ENCODE results near the gene MYLIP. TPM values are rescaled to one million over a fixed set of nuclear protein-coding genes. Genes with fewer than 3 reads are reported as not detected.
"Not testable (repeated sequence)": the region's sequence is repeated elsewhere in the genome, so short reads cannot be mapped to it uniquely, and the experiment has no call there.

MYLIP gene
- total RNA-seq, 1 experiment from 2014 or later, result 42.2 TPM

DNA sequence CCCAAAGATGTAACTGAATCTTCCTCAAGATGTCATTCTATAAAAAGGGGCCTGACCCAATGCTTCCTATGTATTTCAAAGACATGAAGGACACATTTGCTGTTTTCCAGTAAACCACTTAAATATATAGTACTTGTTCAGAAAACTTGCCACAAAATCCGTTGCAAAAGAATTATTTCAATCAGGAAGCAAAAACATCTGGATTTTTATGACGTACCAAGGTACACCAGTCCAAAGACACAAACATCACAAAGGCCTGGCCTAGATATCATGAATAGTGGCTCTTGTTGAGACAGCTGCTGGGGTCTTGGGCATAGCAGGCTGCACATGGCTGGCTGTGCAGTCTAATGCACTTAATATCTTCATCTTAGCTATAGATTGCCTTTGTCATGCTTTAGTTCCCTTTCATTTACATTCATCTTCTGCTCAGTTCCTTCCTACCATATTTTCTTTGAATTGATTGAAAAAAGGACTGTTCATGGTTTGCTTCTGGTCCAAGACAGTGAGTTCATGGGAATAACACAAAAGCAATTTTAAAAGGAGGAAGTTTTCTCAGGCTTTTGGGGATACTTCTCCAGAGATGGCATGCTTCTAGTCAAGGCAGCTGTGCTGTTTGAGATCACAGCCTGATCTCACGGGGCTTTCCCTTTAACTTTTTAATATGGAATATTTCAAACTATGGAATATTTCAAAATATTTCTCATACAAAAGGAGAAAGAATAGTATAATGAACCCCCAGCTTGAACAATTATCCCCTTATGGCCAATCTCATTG is 44.5 kb downstream of the MYLIP start:
- ChIA-PET POLR2A (ENCODE audit: unreplicated experiment) (no interaction called here), CTCF (no interaction called here)
- Histone ChIP-seq H3F3A (ENCODE audit: insufficient read depth, low read depth) (no peaks in the 10 kb centered on the region), H4K20me1 (ENCODE audit: insufficient read depth) (no peaks in the 10 kb centered on the region), H3K36me3 (ENCODE audit: low read depth) (no peaks in the 10 kb centered on the region), H3K4me3 (no peak overlapping the region), H3K27ac (no peak overlapping the region), H2AFZ (no peak overlapping the region), H3K79me2 (ENCODE audit: low read depth) (no peaks in the 10 kb centered on the region), H3K9me3 (ENCODE audit: insufficient read depth, low read depth) (no peaks in the 10 kb centered on the region), H3K9me2 (ENCODE audit: insufficient read depth) (no peaks in the 10 kb centered on the region), H3K4me1 (replicated peaks; ENCODE audit: insufficient read depth) (no peaks in the 10 kb centered on the region), H3K27me3 (ENCODE audit: insufficient read depth, low read depth) (peaks cover 70% of the 10 kb centered on the region), H3K4me2 (no peak overlapping the region)
- no TSS peak for BruUV-seq (replicated peaks)
- intact Hi-C loops (cut with micrococcal nuclease; ENCODE audit: unreplicated experiment), result no loop called here
- TF ChIP-seq, protein P1, sequence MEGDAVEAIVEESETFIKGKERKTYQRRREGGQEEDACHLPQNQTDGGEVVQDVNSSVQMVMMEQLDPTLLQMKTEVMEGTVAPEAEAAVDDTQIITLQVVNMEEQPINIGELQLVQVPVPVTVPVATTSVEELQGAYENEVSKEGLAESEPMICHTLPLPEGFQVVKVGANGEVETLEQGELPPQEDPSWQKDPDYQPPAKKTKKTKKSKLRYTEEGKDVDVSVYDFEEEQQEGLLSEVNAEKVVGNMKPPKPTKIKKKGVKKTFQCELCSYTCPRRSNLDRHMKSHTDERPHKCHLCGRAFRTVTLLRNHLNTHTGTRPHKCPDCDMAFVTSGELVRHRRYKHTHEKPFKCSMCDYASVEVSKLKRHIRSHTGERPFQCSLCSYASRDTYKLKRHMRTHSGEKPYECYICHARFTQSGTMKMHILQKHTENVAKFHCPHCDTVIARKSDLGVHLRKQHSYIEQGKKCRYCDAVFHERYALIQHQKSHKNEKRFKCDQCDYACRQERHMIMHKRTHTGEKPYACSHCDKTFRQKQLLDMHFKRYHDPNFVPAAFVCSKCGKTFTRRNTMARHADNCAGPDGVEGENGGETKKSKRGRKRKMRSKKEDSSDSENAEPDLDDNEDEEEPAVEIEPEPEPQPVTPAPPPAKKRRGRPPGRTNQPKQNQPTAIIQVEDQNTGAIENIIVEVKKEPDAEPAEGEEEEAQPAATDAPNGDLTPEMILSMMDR (conservative IDR thresholded peaks at IDR 0.05), result no peak
- TF ChIP-seq EZH2 (IDR thresholded peaks at IDR 0.05; ENCODE audit: low read depth), result no peak
- no peak for DNase-seq

DNA sequence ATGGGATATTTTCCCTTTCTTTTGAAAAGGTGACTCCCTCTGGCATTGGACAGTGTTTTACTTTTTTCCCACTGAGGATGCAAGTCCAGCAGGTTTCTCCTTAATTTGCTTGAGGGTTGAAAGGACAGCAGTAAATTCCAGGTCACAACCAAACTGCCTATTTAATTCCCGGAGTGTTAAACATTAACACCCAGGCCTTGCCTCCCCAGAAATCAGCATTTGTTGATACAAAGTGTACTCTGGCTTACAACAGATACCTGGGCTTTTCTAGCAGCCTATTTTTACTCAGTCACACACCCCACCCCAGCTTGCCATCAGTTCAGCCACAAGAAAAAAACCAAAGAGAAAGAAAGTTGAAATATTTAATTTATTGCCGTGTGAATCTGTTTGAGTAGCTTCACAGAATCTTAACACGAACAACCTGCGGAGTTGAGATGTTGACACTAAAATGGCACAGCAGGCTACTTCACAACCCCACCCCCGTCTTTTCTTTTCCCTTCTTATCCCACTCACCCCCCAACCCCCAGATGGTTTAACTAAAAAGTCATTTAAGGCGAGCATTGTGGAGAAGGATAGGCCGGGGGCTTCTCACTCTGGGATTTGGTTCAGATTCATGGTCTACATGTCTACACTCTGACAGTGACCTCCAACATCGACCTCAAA is 45.7 kb downstream of the MYLIP start:
- Histone ChIP-seq H3K4me3 (no peak overlapping the region), H3F3A (ENCODE audit: insufficient read depth, low read depth) (no peaks in the 10 kb centered on the region), H3K9me3 (ENCODE audit: insufficient read depth, low read depth) (no peaks in the 10 kb centered on the region), H3K27me3 (ENCODE audit: insufficient read depth, low read depth) (peaks cover 75% of the 10 kb centered on the region), H3K4me1 (replicated peaks; ENCODE audit: insufficient read depth) (no peaks in the 10 kb centered on the region), H4K20me1 (ENCODE audit: insufficient read depth) (no peaks in the 10 kb centered on the region), H3K79me2 (ENCODE audit: low read depth) (no peaks in the 10 kb centered on the region), H3K36me3 (ENCODE audit: low read depth) (no peaks in the 10 kb centered on the region), H3K27ac (no peak overlapping the region), H2AFZ (no peak overlapping the region), H3K4me2 (no peak overlapping the region), H3K9me2 (ENCODE audit: insufficient read depth) (no peaks in the 10 kb centered on the region)
- POLR2A ChIA-PET (ENCODE audit: unreplicated experiment), result no interaction called here
- no peak for TF ChIP-seq EZH2 (IDR thresholded peaks at IDR 0.05; ENCODE audit: low read depth)
- CTCF ChIA-PET, result no interaction called here
- BruUV-seq (replicated peaks), result no TSS peak
- intact Hi-C loops (cut with micrococcal nuclease; ENCODE audit: unreplicated experiment), result no loop called here
- no peak for DNase-seq

DNA sequence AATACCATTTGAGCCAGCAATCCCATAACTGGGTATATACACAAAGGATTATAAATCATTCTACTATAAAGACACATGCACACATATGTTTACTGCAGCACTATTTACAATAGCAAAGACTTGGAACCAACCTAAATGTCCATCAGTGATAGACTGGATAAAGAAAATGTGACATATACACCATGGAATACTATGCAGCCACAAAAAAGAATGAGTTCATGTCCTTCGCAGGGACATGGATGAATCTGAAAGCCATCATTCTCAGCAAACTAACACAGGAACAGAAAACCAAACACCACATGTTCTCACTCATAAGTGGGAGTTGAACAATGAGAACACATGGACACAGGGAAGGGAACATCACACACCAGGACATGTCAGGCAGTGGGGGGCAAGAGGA is 47.7 kb downstream of the MYLIP start:
- POLR2A ChIA-PET (ENCODE audit: unreplicated experiment); H3F3A ChIP-seq (ENCODE audit: insufficient read depth, low read depth); H3K79me2 ChIP-seq (ENCODE audit: low read depth); H2AFZ ChIP-seq; BruUV-seq (replicated peaks); H3K4me2 ChIP-seq; CTCF ChIA-PET; H3K4me3 ChIP-seq; intact Hi-C loops (cut with micrococcal nuclease; ENCODE audit: unreplicated experiment); H4K20me1 ChIP-seq (ENCODE audit: insufficient read depth); H3K4me1 ChIP-seq (replicated peaks; ENCODE audit: insufficient read depth); H3K9me2 ChIP-seq (ENCODE audit: insufficient read depth); H3K27ac ChIP-seq; H3K9me3 ChIP-seq (ENCODE audit: insufficient read depth, low read depth); H3K36me3 ChIP-seq (ENCODE audit: low read depth); DNase-seq: not testable (repeated sequence)
- peaks cover 75% of the 10 kb centered on the region for H3K27me3 ChIP-seq (ENCODE audit: insufficient read depth, low read depth)

- no peak for DNase-seq
- no peaks in the 10 kb centered on the region for H3K36me3 ChIP-seq (ENCODE audit: low read depth)
- BruUV-seq (replicated peaks), result no TSS peak
- H3K27ac ChIP-seq, result no peak overlapping the region
- no peak overlapping the region for H3K4me2 ChIP-seq
- TF ChIP-seq, protein P1 (conservative IDR thresholded peaks at IDR 0.05), result no peak
- no peak for TF ChIP-seq EZH2 (IDR thresholded peaks at IDR 0.05; ENCODE audit: low read depth)
- no peak overlapping the region for H3K4me3 ChIP-seq
- peaks cover 62% of the 10 kb centered on the region for H3K27me3 ChIP-seq (ENCODE audit: insufficient read depth, low read depth)
- ChIA-PET POLR2A (ENCODE audit: unreplicated experiment) (interaction anchor here (0.7 kb wide), 1 partner anchor 168 kb away, joined by 3 read pairs; no protein-coding TSS in a partner anchor), CTCF (no interaction called here)
- no peaks in the 10 kb centered on the region for H3K9me2 ChIP-seq (ENCODE audit: insufficient read depth)
- H3K4me1 ChIP-seq (replicated peaks; ENCODE audit: insufficient read depth), result no peaks in the 10 kb centered on the region
- H3F3A ChIP-seq (ENCODE audit: insufficient read depth, low read depth), result no peaks in the 10 kb centered on the region
- H4K20me1 ChIP-seq (ENCODE audit: insufficient read depth), result no peaks in the 10 kb centered on the region
- no peak overlapping the region for H2AFZ ChIP-seq
- H3K79me2 ChIP-seq (ENCODE audit: low read depth), result no peaks in the 10 kb centered on the region
- intact Hi-C loops (cut with micrococcal nuclease; ENCODE audit: unreplicated experiment), result no loop called here
- no peaks in the 10 kb centered on the region for H3K9me3 ChIP-seq (ENCODE audit: insufficient read depth, low read depth)
Measured at GRCh38 chr6:16177881-16178280, 49.0 kb downstream of the MYLIP start.
